Activated CD8-positive, alpha-beta T cell treated with anti-CD3 and anti-CD28 coated beads for 36 hours (primary cell): ENCODE data around the gene FCRLA. TPM values are rescaled to one million over a fixed set of nuclear protein-coding genes. Genes with fewer than 3 reads are reported as not detected.
A peak's percentile ranks its signal among the peaks of the same experiment; 100 is the strongest.
"Not testable (repeated sequence)": the region's sequence is repeated elsewhere in the genome, so short reads cannot be mapped to it uniquely, and the experiment has no call there.

Experiments used
- ATAC-seq: fragments of 200-7000 bp; cut with Tn5 transposase; one replicate; pipeline ENCODE4 v1.10.0; 2021; ENCODE audit warnings: mild to moderate bottlenecking, moderate library complexity
- CTCF ChIA-PET: fragments of 350-600 bp; sonication (Branson Sonifier 250); formaldehyde crosslinking; loops from one replicate; lab custom pipeline; 2021; ENCODE audit warnings: antibody characterized with exemption; lab: Charles Lee
- POLR2A ChIA-PET: fragments of 350-600 bp; sonication (Branson Sonifier 250); formaldehyde crosslinking; loops from one replicate; lab custom pipeline; 2021; ENCODE audit warnings: antibody characterized with exemption; lab: Charles Lee
- DNase-seq: peaks from one replicate; pipeline ENCODE4 v3.0.0-alpha.2; 2020
- H3K27ac Mint-ChIP-seq: one replicate; pipeline ENCODE4 v1.8.0; 2021; ENCODE audit warnings: mild to moderate bottlenecking, mixed read lengths
- H3K27me3 Mint-ChIP-seq: one replicate; pipeline ENCODE4 v1.8.0; 2021; ENCODE audit warnings: mixed read lengths
- H3K36me3 Mint-ChIP-seq: one replicate; pipeline ENCODE4 v1.8.0; 2021; ENCODE audit warnings: low read depth, mixed read lengths
- H3K4me1 Mint-ChIP-seq: one replicate; pipeline ENCODE4 v1.8.0; 2021; ENCODE audit warnings: low read depth, mixed read lengths
- H3K4me3 Mint-ChIP-seq: one replicate; pipeline ENCODE4 v1.8.0; 2021; ENCODE audit warnings: mild to moderate bottlenecking, moderate library complexity, mixed read lengths
- H3K9me3 Mint-ChIP-seq: one replicate; pipeline ENCODE4 v1.8.0; 2021; ENCODE audit warnings: mixed read lengths
- CTCF ChIP-seq: fragments of 200-600 bp; IDR thresholded peaks from one replicate; pipeline ENCODE4 v1.8.0; 2022; ENCODE audit warnings: antibody characterized with exemption, mild to moderate bottlenecking
- intact Hi-C: fragments of 100-400 bp; cut with micrococcal nuclease; formaldehyde crosslinking; loops from one replicate; pipeline ENCODE4 v1.10.0; 2022
- total RNA-seq, 2 experiments: library from RNA; stranded (reverse); gene quantifications; one replicate each; pipeline ENCODE4 v1.2.3, GENCODE V29; 2021

FCRLA gene
- total RNA-seq: not detected

GRCh38 chr1:161706482-161707347, at the start of gene FCRLA:
Gene FCRLA (plus strand): TSS chr1:161707229. CDS start chr1:161707265, 36 bp downstream.
- ChIA-PET POLR2A (interaction anchor here (1.6 kb wide), 1 partner anchor 25 kb away, joined by 4 read pairs; no protein-coding TSS in a partner anchor), CTCF (interaction anchor here (0.9 to 2.0 kb wide), 4 partner anchors 15 to 219 kb away, joined by 3 to 7 read pairs (median 3); no protein-coding TSS in a partner anchor)
- no peak for DNase-seq
- H3K9me3 Mint-ChIP-seq: no peaks in the 10 kb centered on the region
- H3K36me3 Mint-ChIP-seq: no peaks in the 10 kb centered on the region
- peak; percentile 85 for ATAC-seq
- H3K27me3 Mint-ChIP-seq: peaks cover 11% of the 10 kb centered on the region
- no peaks in the 10 kb centered on the region for H3K4me1 Mint-ChIP-seq
- no peak within 1 kb of the TSS for H3K27ac Mint-ChIP-seq
- no peak within 1 kb of the TSS for H3K4me3 Mint-ChIP-seq
- intact Hi-C loops: no loop called here
- TF ChIP-seq CTCF: no peak

- H3K9me3 Mint-ChIP-seq, H3K36me3 Mint-ChIP-seq, intact Hi-C loops, H3K4me3 Mint-ChIP-seq, DNase-seq, ATAC-seq, CTCF ChIA-PET, H3K27ac Mint-ChIP-seq, POLR2A ChIA-PET, H3K27me3 Mint-ChIP-seq, H3K4me1 Mint-ChIP-seq: not testable (repeated sequence)
Measured at GRCh38 chr1:161658524-161658923, 48.5 kb upstream of the FCRLA start.

- POLR2A ChIA-PET, H3K27me3 Mint-ChIP-seq, DNase-seq, H3K36me3 Mint-ChIP-seq, H3K4me1 Mint-ChIP-seq, H3K4me3 Mint-ChIP-seq, H3K9me3 Mint-ChIP-seq, intact Hi-C loops, CTCF ChIA-PET, H3K27ac Mint-ChIP-seq: not testable (repeated sequence)
- peak; percentile 58 for ATAC-seq
Measured at GRCh38 chr1:161661660-161662311, 45.2 kb upstream of the FCRLA start.

- CTCF ChIA-PET, H3K27ac Mint-ChIP-seq, H3K9me3 Mint-ChIP-seq, H3K4me3 Mint-ChIP-seq, POLR2A ChIA-PET, H3K36me3 Mint-ChIP-seq, DNase-seq, H3K4me1 Mint-ChIP-seq, H3K27me3 Mint-ChIP-seq, intact Hi-C loops, ATAC-seq: not testable (repeated sequence)
Measured at GRCh38 chr1:161662684-161663339, 44.2 kb upstream of the FCRLA start, which contains the start of gene FCGR2B. Gene FCGR2B (plus strand): TSS chr1:161663143. CDS start chr1:161663242, 99 bp downstream.

GRCh38 chr1:161663569-161663968, 43.5 kb upstream of the FCRLA start:
- CTCF ChIA-PET, H3K4me3 Mint-ChIP-seq, H3K27ac Mint-ChIP-seq, H3K36me3 Mint-ChIP-seq, POLR2A ChIA-PET, ATAC-seq, intact Hi-C loops, H3K27me3 Mint-ChIP-seq, DNase-seq, H3K4me1 Mint-ChIP-seq, H3K9me3 Mint-ChIP-seq: not testable (repeated sequence)

- H3K27me3 Mint-ChIP-seq, H3K4me1 Mint-ChIP-seq, POLR2A ChIA-PET: not testable (repeated sequence)
Measured at GRCh38 chr1:161664689-161665088, 42.3 kb upstream of the FCRLA start.

GRCh38 chr1:161671045-161672020, 35.7 kb upstream of the FCRLA start:
- intact Hi-C loops, H3K27ac Mint-ChIP-seq, H3K36me3 Mint-ChIP-seq, H3K4me3 Mint-ChIP-seq, H3K9me3 Mint-ChIP-seq, H3K27me3 Mint-ChIP-seq, POLR2A ChIA-PET, CTCF ChIA-PET: not testable (repeated sequence)
- H3K4me1 Mint-ChIP-seq: peaks cover 12% of the 10 kb centered on the region
- peak; percentile 45 for ATAC-seq
- DNase-seq: peak; percentile 7

More at GRCh38 chr1:161664689-161665088, 42.3 kb upstream of the FCRLA start:
- ATAC-seq, H3K36me3 Mint-ChIP-seq, H3K4me3 Mint-ChIP-seq, H3K27ac Mint-ChIP-seq, H3K9me3 Mint-ChIP-seq, intact Hi-C loops, CTCF ChIA-PET, DNase-seq: not testable (repeated sequence)

GRCh38 chr1:161673437-161673836, 33.6 kb upstream of the FCRLA start:
- H3K4me3 Mint-ChIP-seq, H3K27me3 Mint-ChIP-seq, H3K36me3 Mint-ChIP-seq, DNase-seq, intact Hi-C loops, ATAC-seq, CTCF ChIA-PET, POLR2A ChIA-PET, H3K27ac Mint-ChIP-seq, H3K9me3 Mint-ChIP-seq: not testable (repeated sequence)
- peaks cover 12% of the 10 kb centered on the region for H3K4me1 Mint-ChIP-seq

- H3K36me3 Mint-ChIP-seq, H3K4me3 Mint-ChIP-seq, H3K27ac Mint-ChIP-seq, H3K27me3 Mint-ChIP-seq, CTCF ChIA-PET, POLR2A ChIA-PET, H3K9me3 Mint-ChIP-seq, intact Hi-C loops: not testable (repeated sequence)
- peaks cover 12% of the 10 kb centered on the region for H3K4me1 Mint-ChIP-seq
- peak; percentile 3 for DNase-seq
- ATAC-seq: peak; percentile 52
Measured at GRCh38 chr1:161674447-161674846, 32.6 kb upstream of the FCRLA start.

- H3K4me3 Mint-ChIP-seq: not testable (repeated sequence)
Measured at GRCh38 chr1:161674908-161675307, 32.1 kb upstream of the FCRLA start.

More at GRCh38 chr1:161674908-161675307, 32.1 kb upstream of the FCRLA start:
- CTCF ChIA-PET, ATAC-seq, POLR2A ChIA-PET, H3K36me3 Mint-ChIP-seq, H3K27me3 Mint-ChIP-seq, H3K27ac Mint-ChIP-seq, H3K9me3 Mint-ChIP-seq, DNase-seq, intact Hi-C loops: not testable (repeated sequence)
- H3K4me1 Mint-ChIP-seq: peaks cover 12% of the 10 kb centered on the region
